ENCODE data around the gene SEMA3F.

SEMA3F gene

DNA sequence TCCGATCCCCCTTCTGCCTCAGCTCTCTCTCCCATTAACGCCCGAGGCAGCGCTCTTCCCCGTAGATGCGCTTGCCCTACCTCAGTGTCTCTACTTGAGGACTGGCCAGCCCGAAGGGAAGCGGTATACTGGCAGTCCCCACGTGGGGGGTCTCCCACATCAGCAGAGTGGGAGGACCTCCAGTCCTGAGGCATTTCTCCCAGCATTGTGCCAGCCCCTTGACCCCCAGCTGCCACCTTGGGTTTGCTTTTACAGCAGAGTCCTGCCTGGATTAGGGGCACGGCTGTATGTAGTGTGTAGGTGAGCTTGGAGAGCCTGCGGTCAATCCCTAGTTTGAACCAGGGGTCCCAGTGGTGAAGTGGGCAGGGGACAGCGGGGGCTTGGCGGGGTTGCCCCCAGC, 767 bp downstream of the SEMA3F start:
- DNase-seq (ENCODE audit: low spot score) = peak; percentile 37

GRCh38 chr3:50156549-50157493, 1.7 kb downstream of the SEMA3F start:
- DNase-seq (ENCODE audit: low spot score) = peak; percentile 60

DNA sequence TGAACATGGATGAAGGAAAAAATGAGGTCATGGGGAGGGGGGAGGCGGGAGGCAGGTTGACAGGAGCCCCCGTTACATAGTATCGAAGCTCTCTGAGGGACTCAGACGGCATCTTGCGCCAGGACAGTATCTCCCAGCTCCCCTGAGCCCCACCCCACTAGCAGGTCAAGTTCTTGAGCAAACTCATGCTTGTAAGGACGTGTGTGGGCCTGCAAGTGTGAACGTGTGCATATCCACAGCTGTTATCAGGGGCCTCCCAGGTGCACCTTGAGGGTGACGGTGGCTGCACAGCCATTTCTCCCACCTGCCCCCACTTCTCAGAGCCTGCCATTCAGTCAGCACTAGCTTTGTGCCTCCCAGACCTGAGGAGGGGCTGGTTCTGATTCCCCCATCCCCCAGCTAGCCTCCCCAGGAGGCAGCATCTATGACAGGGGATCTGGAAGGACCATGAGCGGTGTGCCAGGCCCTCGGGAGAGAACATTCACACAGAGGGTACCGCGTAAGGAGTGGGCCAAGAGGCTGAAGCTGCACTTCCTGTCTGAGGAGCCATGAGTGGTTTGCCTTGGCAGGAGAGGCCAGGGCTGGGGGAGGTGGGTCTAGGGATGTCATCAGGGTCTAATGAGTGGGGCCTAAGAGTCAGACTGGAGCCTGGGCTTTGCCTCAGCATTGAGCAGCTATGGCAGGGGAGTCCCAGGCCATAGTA, 2.9 kb downstream of the SEMA3F start:
- DNase-seq (ENCODE audit: low spot score) = no peak

- no peak for DNase-seq (ENCODE audit: low spot score)
Observed at GRCh38 chr3:50158530-50159146, 3.5 kb downstream of the SEMA3F start.

GRCh38 chr3:50160561-50160983, 5.4 kb downstream of the SEMA3F start:
- no peak for DNase-seq (ENCODE audit: low spot score)

GRCh38 chr3:50161320-50161719, 6.2 kb downstream of the SEMA3F start:
- no peak for DNase-seq (ENCODE audit: low spot score)

DNA sequence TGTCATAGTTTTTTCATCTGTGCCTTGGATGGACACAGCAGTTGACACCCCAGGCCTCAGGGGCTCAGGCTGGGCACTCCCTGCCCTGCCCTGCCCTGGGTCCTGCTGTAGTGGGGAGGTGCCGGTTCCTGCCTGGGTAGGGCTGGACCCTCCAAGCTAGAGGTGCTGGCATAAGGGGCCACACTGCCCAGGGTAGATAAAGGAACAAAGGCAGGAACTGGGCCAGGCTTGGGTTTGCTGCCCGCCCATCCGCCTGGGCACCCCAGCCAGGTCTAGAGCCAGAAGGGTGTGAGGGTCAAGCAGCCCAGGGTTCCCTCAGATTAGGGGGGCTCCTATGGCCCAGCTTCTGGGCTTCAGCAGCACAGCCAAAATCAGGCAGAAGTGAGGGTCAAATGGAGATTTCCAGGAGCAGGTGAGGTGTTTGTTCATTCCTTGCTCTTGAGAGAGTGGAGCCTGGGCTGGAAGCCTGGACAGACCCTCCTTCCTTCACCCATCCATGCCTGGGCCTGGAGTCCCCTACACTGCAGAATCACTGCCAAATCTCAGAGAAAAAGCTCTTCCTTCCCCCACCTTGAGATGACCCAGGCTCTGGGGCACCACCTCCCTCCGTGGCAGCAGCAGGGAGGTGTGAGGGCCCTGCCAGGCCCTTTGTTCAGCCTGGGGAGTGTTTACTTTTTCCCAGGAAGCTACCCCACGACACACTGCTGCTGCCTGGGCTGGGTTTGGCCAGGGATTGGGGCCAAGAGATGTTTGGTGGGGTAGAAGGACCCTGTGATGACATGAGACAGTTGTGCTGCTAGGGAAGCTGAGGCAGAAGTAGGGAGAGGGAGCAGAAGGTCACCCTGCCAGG, 7.1 kb downstream of the SEMA3F start:
- no peak for DNase-seq (ENCODE audit: low spot score)

- peak; percentile 94 for DNase-seq (ENCODE audit: low spot score)
Observed at GRCh38 chr3:50163572-50164455, 8.7 kb downstream of the SEMA3F start.

DNA sequence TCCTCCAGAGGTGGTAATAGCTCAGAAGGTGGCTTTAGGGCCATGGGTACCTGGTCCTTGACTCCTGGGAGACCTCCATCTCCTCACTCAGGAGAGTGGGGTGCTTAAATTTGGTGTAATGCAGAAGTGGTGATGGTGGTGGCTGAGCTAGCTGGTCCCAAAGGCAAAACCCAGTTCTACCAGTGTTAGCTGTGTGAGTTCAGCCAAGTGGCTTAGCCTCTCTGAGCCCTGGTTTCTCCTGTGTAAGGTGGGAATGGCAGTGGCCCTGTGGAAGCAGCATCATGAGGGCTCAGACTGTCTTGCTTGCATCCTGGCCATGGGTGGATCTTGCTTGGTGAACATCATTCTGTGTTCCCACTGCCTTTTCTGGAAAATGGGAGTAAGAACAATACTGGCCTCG, 9.4 kb downstream of the SEMA3F start:
- DNase-seq (ENCODE audit: low spot score) = no peak

- DNase-seq (ENCODE audit: low spot score) = peak; percentile 67
Observed at GRCh38 chr3:50164984-50165909, 10.1 kb downstream of the SEMA3F start.

DNA sequence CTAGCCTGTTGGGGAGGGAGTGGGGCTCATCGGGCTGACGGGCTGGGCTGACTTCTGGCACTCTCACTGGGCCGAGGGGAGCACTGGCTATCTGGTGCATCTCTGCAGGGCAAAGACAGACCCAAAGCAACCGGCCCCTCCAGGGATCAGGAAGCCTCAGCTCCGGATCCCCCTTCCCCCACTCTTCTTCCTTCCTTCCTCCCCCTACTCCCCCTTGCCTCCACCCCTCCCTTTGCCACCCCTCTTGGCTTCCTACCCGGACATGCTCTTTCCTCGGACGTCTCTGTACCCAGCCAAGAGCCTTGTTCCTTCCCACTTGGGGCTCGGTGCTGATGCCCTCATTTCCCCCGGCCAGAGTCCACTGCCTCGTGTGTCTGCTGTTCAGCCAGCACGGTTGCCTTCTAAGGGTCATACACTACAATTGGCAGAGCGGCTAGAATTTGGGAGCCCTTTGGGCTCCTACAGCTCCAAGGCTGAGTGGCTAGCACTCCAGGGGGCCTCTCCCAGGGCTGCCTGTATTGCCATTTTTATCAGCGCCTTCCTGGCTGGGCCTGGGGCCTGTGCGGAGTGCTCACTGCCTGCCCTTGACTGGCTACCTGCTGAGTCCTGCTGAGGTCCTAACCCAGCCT, 10.9 kb downstream of the SEMA3F start:
- no peak for DNase-seq (ENCODE audit: low spot score)

DNA sequence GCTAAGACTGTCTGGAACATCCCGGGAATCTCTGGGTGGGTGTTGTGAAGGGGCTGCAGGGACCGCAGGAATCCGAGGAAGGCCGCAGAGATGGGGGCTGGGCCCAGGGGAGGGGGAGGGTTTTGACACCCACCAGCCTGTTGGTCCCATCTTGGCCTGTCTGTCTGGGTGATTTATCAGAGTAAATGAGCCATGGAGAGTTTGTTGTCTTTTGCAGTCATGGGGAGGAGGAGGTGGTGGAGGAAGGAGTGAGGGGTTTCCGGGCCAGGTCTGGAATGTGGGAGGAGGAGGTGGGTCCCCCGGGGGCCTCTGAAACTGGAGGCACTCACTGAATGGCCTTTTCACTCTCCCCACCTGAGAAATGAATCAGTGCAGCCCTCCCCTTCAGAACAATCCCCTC, 11.5 kb downstream of the SEMA3F start:
- no peak for DNase-seq (ENCODE audit: low spot score)

DNA sequence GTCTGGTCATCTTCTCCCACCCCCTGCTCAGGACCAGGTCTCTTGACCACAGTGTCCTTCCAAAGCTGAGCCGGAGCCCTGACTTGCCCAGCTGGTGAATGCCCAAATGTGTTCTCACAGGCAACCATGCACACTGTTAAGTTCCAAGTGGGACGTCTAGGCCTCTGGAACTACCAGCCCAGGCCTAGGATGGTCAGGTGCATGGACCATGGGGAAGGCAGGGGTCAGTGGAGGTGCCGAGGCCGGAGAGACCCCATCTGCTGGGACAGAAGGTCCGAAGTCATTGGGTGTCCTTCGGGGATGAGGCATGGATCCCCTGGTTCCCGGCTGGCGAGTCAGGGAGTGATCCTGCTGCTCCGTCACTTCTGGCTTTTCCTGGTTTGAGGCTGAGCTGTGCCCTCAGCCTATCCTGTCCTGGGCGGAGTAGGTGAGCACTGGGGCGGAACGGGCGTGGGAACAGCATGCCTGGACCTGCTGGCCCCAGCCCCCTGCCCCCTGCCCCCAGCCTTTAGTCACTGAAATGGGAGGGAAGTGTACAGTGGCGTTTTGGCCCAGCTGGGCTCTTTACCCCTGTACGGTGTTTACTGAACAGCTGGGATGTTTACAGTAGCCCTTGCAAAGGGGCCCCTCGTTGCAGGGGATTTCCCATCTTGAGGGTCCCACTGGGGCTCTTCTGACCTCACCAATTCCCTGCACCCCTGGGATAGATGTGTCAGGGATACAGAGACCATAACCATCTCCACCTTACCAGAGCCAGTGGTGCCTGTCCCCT, 12.1 kb downstream of the SEMA3F start:
- DNase-seq (ENCODE audit: low spot score) = no peak

DNA sequence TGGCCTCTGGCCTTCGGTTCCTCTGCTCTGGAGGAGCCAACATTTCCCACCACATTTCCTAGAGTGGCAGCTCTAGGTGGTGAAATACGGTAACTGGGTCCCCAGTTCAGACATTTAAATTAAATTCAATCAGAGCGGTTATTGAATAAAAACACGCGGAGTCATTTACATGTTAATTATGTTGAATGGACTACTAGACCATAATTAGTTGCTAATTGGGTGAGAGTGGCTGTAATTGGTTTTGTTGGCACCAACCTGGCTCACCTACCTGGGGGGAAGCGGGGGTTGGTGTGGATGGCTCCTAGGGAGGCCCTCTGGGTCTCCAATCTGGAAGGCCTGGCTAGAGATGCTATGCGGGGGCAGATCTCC, 12.7 kb downstream of the SEMA3F start:
- DNase-seq (ENCODE audit: low spot score) = no peak

- DNase-seq (ENCODE audit: low spot score) = no peak
Observed at GRCh38 chr3:50168388-50168787, 13.3 kb downstream of the SEMA3F start.

GRCh38 chr3:50168791-50169190, 13.7 kb downstream of the SEMA3F start:
- no peak for DNase-seq (ENCODE audit: low spot score)

GRCh38 chr3:50169232-50169832, 14.2 kb downstream of the SEMA3F start:
- DNase-seq (ENCODE audit: low spot score) = no peak

DNA sequence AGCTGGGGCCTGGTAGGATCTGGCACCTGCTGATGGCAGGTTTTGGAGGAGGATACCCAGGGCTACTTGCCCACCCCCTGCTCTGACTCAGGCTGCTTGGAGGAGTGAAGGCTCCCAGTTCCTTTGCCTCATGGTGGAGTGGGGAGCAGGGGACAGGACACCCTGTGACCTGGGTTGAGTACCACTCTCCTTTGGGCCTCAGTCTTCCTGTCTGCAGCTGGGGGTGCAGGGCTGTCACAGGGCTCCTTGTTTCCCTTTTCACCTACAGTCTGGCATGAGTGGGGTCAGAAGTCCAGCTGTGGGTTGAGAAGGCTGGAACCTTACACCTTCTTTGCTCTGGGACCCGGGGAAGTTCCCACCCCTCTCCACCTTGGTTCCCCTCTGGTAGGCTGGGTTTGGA, 14.7 kb downstream of the SEMA3F start:
- DNase-seq (ENCODE audit: low spot score) = no peak
